ENCODE results near the gene P3H1. TPM values are rescaled to one million over a fixed set of nuclear protein-coding genes. Genes with fewer than 3 reads are reported as not detected.

P3H1 gene
- polyA plus RNA-seq, 1 of the 3 experiments (the other 2 are of a cell fraction): 66.8 TPM

DNA sequence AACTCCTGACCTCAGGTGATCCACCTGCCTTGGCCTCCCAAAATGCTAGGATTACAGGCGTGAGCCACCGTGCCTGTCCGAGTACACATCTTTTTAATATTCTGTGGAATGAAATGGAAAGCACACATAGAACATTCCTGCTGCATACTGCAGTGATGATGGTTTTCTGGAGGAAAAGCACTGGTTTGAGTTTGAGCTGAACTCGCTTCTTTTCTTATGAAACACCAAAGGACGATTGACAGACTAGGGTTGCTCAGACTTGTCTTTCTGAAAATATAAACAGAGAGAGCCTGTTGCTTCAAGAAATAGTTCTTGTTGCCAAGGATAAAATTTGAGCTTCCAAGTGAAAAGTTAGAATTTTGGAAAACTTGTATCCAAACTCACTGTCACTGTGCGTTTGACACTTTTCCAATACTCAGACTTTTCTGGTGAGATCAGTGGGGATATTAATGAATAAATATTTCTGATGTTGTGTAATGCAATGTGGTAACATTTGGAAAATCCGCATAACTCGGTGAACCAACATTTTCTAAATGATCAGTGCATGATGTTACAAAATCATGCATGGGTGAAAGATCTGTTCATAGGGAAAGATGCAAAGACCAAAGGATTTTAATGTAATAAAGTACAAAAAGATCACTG lies 35.1 kb upstream of the P3H1 start:
- ChIA-PET CTCF (interaction anchor here (1.9 kb wide), 1 partner anchor 14 kb away, joined by 4 read pairs; no protein-coding TSS in a partner anchor), POLR2A (interaction anchor here (0.7 kb wide), 1 partner anchor 63 kb away, joined by 4 read pairs; no protein-coding TSS in a partner anchor)
- H3K4me2 ChIP-seq: no peak overlapping the region
- H3K9me2 ChIP-seq: no peaks in the 10 kb centered on the region
- TF ChIP-seq MEF2A (IDR thresholded peaks at IDR 0.05; ENCODE audit: borderline replicate concordance, low read depth): no peak
- TF ChIP-seq TEAD4 (IDR thresholded peaks at IDR 0.05; ENCODE audit: borderline replicate concordance, insufficient read depth): no peak
- TF ChIP-seq, protein P1, sequence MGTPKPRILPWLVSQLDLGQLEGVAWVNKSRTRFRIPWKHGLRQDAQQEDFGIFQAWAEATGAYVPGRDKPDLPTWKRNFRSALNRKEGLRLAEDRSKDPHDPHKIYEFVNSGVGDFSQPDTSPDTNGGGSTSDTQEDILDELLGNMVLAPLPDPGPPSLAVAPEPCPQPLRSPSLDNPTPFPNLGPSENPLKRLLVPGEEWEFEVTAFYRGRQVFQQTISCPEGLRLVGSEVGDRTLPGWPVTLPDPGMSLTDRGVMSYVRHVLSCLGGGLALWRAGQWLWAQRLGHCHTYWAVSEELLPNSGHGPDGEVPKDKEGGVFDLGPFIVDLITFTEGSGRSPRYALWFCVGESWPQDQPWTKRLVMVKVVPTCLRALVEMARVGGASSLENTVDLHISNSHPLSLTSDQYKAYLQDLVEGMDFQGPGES (IDR thresholded peaks at IDR 0.05; ENCODE audit: low read depth, low read length): no peak
- no peak for TF ChIP-seq TAF1 (IDR thresholded peaks at IDR 0.05; ENCODE audit: borderline replicate concordance, low read depth, low read length)
- TF ChIP-seq, protein P2, sequence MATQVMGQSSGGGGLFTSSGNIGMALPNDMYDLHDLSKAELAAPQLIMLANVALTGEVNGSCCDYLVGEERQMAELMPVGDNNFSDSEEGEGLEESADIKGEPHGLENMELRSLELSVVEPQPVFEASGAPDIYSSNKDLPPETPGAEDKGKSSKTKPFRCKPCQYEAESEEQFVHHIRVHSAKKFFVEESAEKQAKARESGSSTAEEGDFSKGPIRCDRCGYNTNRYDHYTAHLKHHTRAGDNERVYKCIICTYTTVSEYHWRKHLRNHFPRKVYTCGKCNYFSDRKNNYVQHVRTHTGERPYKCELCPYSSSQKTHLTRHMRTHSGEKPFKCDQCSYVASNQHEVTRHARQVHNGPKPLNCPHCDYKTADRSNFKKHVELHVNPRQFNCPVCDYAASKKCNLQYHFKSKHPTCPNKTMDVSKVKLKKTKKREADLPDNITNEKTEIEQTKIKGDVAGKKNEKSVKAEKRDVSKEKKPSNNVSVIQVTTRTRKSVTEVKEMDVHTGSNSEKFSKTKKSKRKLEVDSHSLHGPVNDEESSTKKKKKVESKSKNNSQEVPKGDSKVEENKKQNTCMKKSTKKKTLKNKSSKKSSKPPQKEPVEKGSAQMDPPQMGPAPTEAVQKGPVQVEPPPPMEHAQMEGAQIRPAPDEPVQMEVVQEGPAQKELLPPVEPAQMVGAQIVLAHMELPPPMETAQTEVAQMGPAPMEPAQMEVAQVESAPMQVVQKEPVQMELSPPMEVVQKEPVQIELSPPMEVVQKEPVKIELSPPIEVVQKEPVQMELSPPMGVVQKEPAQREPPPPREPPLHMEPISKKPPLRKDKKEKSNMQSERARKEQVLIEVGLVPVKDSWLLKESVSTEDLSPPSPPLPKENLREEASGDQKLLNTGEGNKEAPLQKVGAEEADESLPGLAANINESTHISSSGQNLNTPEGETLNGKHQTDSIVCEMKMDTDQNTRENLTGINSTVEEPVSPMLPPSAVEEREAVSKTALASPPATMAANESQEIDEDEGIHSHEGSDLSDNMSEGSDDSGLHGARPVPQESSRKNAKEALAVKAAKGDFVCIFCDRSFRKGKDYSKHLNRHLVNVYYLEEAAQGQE (IDR thresholded peaks at IDR 0.05; ENCODE audit: low read depth, low read length): no peak
- TF ChIP-seq CHD2 (IDR thresholded peaks at IDR 0.05; ENCODE audit: low read length, partially characterized antibody): no peak
- TF ChIP-seq YY1 (IDR thresholded peaks at IDR 0.05; ENCODE audit: low read depth): no peak
- no peak for TF ChIP-seq FOXJ3 (CRISPR knock-in tag; IDR thresholded peaks at IDR 0.05)
- no peak for TF ChIP-seq TCF12 (IDR thresholded peaks at IDR 0.05)
- no peak for TF ChIP-seq FOXM1 (IDR thresholded peaks at IDR 0.05; ENCODE audit: low read depth)
- no peak for TF ChIP-seq MXI1 (IDR thresholded peaks at IDR 0.05; ENCODE audit: low read depth, low read length)
- no peak for TF ChIP-seq NFIC (IDR thresholded peaks at IDR 0.05; ENCODE audit: borderline replicate concordance)
- no peak for TF ChIP-seq NRF1 (IDR thresholded peaks at IDR 0.05; ENCODE audit: low read depth, low read length)
- no peak for TF ChIP-seq SIN3A (IDR thresholded peaks at IDR 0.05; ENCODE audit: borderline replicate concordance, low read depth, low read length)
- TF ChIP-seq, protein P3, sequence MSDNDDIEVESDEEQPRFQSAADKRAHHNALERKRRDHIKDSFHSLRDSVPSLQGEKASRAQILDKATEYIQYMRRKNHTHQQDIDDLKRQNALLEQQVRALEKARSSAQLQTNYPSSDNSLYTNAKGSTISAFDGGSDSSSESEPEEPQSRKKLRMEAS (IDR thresholded peaks at IDR 0.05; ENCODE audit: low read depth): no peak
- TF ChIP-seq FOSL2 (IDR thresholded peaks at IDR 0.05; ENCODE audit: borderline replicate concordance, low read depth): no peak
- no peak for TF ChIP-seq GATA2 (CRISPR knock-in tag; IDR thresholded peaks at IDR 0.05)
- TF ChIP-seq RCOR1 (IDR thresholded peaks at IDR 0.05; ENCODE audit: low read length): no peak
- H3K36me3 ChIP-seq (replicated peaks in 1 of 2; ENCODE audit: control insufficient read depth in 1 of 2, insufficient read depth in 2 of 2, low read length in 1 of 2): no peaks in the 10 kb centered on the region
- no peak overlapping the region for H3K27ac ChIP-seq (ENCODE audit: low read depth in 2 of 2, low read length in 1 of 2)
- no peak for DNase-seq
- H3K9me3 ChIP-seq: no peaks in the 10 kb centered on the region
- H2AFZ ChIP-seq (ENCODE audit: low read depth): no peak overlapping the region
- no peak overlapping the region for H3K4me3 ChIP-seq (ENCODE audit: low read depth in 2 of 2, low read length in 1 of 2)
- no peaks in the 10 kb centered on the region for H3K79me2 ChIP-seq (ENCODE audit: insufficient read depth)
- no peaks in the 10 kb centered on the region for H3K27me3 ChIP-seq (ENCODE audit: insufficient read depth)
- H3K9ac ChIP-seq: no peak overlapping the region
- H3F3A ChIP-seq (replicated peaks; ENCODE audit: insufficient read depth): no peaks in the 10 kb centered on the region
- no peaks in the 10 kb centered on the region for H4K20me1 ChIP-seq (ENCODE audit: insufficient read depth)
- H3K4me1 ChIP-seq (ENCODE audit: control insufficient read depth in 1 of 2, insufficient read depth in 2 of 2, low read depth in 1 of 2, low read length in 1 of 2): no peaks in the 10 kb centered on the region
- 92% methylated on average over 8 of the region's 8 CpGs for WGBS (ENCODE audit: low lambda C conversion rate)

Data from SK-N-SH (cell line).